ENCODE data around the gene HSBP1L1. TPM values are rescaled to one million over a fixed set of nuclear protein-coding genes. Genes with fewer than 3 reads are reported as not detected.

The HSBP1L1 gene
- total RNA-seq, 1 experiment from 2014 or later: 25.7 TPM

DNA sequence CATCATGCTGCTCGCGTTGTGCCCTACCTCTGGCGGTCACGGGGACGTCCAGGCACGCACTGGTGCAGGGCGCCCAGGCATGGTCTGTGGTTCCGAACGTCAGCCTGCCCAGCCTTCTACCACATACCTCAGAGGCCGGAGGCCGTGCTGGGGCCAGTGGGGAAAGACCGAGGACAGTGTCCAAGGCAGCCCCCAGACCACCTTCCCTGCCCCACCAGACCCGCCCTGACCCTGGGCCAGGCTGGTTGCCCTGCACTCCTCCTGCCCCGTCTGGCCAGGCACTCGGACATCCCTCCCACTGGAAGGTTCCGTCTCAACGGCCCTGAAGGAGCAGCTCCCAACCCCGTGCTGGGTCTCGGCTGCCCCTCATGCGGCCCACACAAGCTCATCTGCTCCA is 45.8 kb upstream of the HSBP1L1 start:
- Mint-ChIP-seq H3K9me3 (ENCODE audit: unreplicated experiment) (no peaks in the 10 kb centered on the region), H3K4me1 (ENCODE audit: low read depth, unreplicated experiment) (no peaks in the 10 kb centered on the region), H3K27me3 (ENCODE audit: insufficient read depth, unreplicated experiment) (no peaks in the 10 kb centered on the region), H3K4me3 (ENCODE audit: unreplicated experiment) (no peak overlapping the region), H3K36me3 (ENCODE audit: insufficient read depth, unreplicated experiment) (peaks cover 13% of the 10 kb centered on the region), H3K27ac (ENCODE audit: unreplicated experiment) (no peak overlapping the region)
- BruUV-seq (replicated peaks): no TSS peak
- Histone ChIP-seq H3K36me3 (ENCODE audit: control insufficient read depth, insufficient read depth, low read length) (peaks cover 1% of the 10 kb centered on the region; the same call in 1 of the 2 replicates), H3K27me3 (replicated peaks; ENCODE audit: control insufficient read depth, insufficient read depth, low read length) (no peaks in the 10 kb centered on the region), H3K9me3 (no peaks in the 10 kb centered on the region), H3K4me3 (ENCODE audit: low read depth, low read length) (no peak overlapping the region), H3K4me1 (no peaks in the 10 kb centered on the region)
- CTCF ChIA-PET: no interaction called here
- DNase-seq: no peak
- TF ChIP-seq, protein P1, sequence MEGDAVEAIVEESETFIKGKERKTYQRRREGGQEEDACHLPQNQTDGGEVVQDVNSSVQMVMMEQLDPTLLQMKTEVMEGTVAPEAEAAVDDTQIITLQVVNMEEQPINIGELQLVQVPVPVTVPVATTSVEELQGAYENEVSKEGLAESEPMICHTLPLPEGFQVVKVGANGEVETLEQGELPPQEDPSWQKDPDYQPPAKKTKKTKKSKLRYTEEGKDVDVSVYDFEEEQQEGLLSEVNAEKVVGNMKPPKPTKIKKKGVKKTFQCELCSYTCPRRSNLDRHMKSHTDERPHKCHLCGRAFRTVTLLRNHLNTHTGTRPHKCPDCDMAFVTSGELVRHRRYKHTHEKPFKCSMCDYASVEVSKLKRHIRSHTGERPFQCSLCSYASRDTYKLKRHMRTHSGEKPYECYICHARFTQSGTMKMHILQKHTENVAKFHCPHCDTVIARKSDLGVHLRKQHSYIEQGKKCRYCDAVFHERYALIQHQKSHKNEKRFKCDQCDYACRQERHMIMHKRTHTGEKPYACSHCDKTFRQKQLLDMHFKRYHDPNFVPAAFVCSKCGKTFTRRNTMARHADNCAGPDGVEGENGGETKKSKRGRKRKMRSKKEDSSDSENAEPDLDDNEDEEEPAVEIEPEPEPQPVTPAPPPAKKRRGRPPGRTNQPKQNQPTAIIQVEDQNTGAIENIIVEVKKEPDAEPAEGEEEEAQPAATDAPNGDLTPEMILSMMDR (IDR thresholded peaks at IDR 0.05; ENCODE audit: insufficient read depth in 1 of 2, low read depth in 1 of 2, low read length in 1 of 2, severe bottlenecking in 1 of 2, unreplicated experiment in 1 of 2): no peak
- intact Hi-C loops (cut with micrococcal nuclease; ENCODE audit: unreplicated experiment): no loop called here
- POLR2A ChIA-PET: no interaction called here

DNA sequence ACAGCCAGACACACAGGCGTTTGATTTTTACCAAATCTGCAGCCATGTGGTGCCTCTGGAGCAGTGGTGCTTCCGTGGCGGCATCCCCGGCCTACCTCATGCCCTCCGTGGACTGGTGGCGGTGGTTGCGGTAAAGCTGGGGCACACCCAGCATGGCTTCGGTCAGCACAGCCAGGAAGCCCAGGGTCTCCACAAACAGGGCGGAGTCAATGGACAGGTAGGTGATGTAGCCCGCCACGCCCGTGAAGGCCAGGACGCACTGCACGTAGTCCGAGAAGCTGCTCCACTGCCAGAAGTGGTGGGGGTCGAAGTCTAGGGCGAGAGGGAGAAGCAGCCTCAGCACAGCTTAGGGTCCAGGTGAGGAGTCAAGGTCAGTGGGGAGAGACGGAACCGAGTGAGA is 45.4 kb upstream of the HSBP1L1 start:
- Mint-ChIP-seq H3K27me3 (ENCODE audit: insufficient read depth, unreplicated experiment) (no peaks in the 10 kb centered on the region), H3K9me3 (ENCODE audit: unreplicated experiment) (no peaks in the 10 kb centered on the region), H3K27ac (ENCODE audit: unreplicated experiment) (no peak overlapping the region), H3K4me1 (ENCODE audit: low read depth, unreplicated experiment) (no peaks in the 10 kb centered on the region), H3K4me3 (ENCODE audit: unreplicated experiment) (no peak overlapping the region), H3K36me3 (ENCODE audit: insufficient read depth, unreplicated experiment) (peaks cover 17% of the 10 kb centered on the region)
- Histone ChIP-seq H3K4me3 (ENCODE audit: low read depth, low read length) (no peak overlapping the region), H3K36me3 (ENCODE audit: control insufficient read depth, insufficient read depth, low read length) (peaks cover 1% of the 10 kb centered on the region; the same call in 1 of the 2 replicates), H3K4me1 (no peaks in the 10 kb centered on the region), H3K27me3 (replicated peaks; ENCODE audit: control insufficient read depth, insufficient read depth, low read length) (no peaks in the 10 kb centered on the region), H3K9me3 (no peaks in the 10 kb centered on the region)
- TF ChIP-seq, protein P1 (IDR thresholded peaks at IDR 0.05; ENCODE audit: insufficient read depth in 1 of 2, low read depth in 1 of 2, low read length in 1 of 2, severe bottlenecking in 1 of 2, unreplicated experiment in 1 of 2): no peak
- POLR2A ChIA-PET: no interaction called here
- no TSS peak for BruUV-seq (replicated peaks)
- DNase-seq: no peak
- CTCF ChIA-PET: no interaction called here
- intact Hi-C loops (cut with micrococcal nuclease; ENCODE audit: unreplicated experiment): no loop called here

DNA sequence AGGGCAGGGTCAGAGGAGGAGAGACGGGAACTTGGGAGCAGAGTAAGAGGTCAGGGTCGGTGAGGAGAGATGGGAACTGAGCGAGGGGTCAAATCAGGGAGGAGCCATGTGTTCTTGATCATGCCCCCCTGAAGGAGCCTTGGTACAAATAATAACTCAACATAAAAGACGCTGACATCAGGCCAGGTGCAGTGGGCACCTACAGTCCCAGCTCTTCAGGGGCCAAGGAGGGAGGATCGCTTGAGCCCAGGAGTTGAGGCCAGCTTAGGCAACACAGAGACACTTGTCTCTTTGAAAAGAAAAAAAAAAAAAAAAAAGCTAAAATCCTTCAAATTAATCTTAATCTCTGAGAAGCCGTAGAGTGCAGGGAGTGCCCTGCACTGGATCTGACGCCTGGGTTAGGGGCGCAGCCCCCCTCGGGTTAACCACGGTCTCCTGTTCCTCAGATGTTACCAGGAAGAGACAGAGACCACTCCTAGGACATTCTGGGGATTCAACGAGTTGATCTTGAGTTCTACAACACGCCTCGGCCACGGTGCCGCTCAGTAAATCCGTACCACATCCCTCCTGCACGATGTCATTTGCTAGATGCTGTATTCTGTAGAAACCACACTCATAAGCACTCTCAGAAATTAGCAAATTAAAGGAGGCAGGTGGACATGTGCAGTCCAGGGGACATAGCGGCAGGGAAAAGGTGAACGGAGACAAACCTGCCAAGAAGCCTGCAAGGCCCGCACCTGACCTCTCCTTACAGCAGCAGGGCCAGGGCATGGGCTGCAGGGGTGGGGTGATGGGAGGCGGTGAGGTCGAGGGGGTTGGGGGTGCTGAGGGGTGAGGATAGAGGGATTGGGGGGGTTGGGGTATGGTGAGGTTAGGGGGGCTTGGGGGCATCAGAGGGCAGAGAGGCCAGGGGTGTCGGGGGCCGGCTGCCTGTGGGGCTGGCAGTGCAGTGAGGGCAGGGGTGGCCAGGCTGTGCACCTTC is 42.2 kb upstream of the HSBP1L1 start:
- Histone ChIP-seq H3K36me3 (ENCODE audit: control insufficient read depth, insufficient read depth, low read length) (peaks cover 1% of the 10 kb centered on the region; the same call in 1 of the 2 replicates), H3K9me3 (no peaks in the 10 kb centered on the region), H3K4me3 (ENCODE audit: low read depth, low read length) (no peak overlapping the region), H3K27me3 (replicated peaks; ENCODE audit: control insufficient read depth, insufficient read depth, low read length) (no peaks in the 10 kb centered on the region), H3K4me1 (no peaks in the 10 kb centered on the region)
- no peak overlapping the region for H3K4me3 Mint-ChIP-seq (ENCODE audit: unreplicated experiment)
- DNase-seq: no peak
- intact Hi-C loops (cut with micrococcal nuclease; ENCODE audit: unreplicated experiment): no loop called here
- TF ChIP-seq, protein P1 (IDR thresholded peaks at IDR 0.05; ENCODE audit: insufficient read depth in 1 of 2, low read depth in 1 of 2, low read length in 1 of 2, severe bottlenecking in 1 of 2, unreplicated experiment in 1 of 2): no peak
- H3K9me3 Mint-ChIP-seq (ENCODE audit: unreplicated experiment): no peaks in the 10 kb centered on the region
- H3K4me1 Mint-ChIP-seq (ENCODE audit: low read depth, unreplicated experiment): no peaks in the 10 kb centered on the region
- peaks cover 19% of the 10 kb centered on the region for H3K36me3 Mint-ChIP-seq (ENCODE audit: insufficient read depth, unreplicated experiment)
- ChIA-PET CTCF (interaction anchor here (0.7 kb wide), 1 partner anchor 15 kb away, joined by 4 read pairs; no protein-coding TSS in a partner anchor), POLR2A (no interaction called here)
- BruUV-seq (replicated peaks): no TSS peak
- H3K27ac Mint-ChIP-seq (ENCODE audit: unreplicated experiment): no peak overlapping the region
- no peaks in the 10 kb centered on the region for H3K27me3 Mint-ChIP-seq (ENCODE audit: insufficient read depth, unreplicated experiment)

Data from Caco-2 (cell line).